Endothelial cell of umbilical vein (primary cell): Measurements from ENCODE around the gene NLRP13. TPM values are rescaled to one million over a fixed set of nuclear protein-coding genes. Genes with fewer than 3 reads are reported as not detected.

Experiments used
- BruUV-seq: library from RNA; stranded (reverse); fragments of 400-500 nt; replicated peaks from 2 replicates; lab custom pipeline; 2021; lab: Mats Ljungman, UMichigan
- CTCF ChIA-PET: fragments of 300-600, 350-600 bp; sonication (Branson Sonifier 250); formaldehyde crosslinking; loops from one replicate; lab custom pipeline; 2021; ENCODE audit warnings: antibody characterized with exemption, inconsistent platforms; lab: Charles Lee
- POLR2A ChIA-PET: fragments of 300-600, 350-600 bp; sonication (Branson Sonifier 250); formaldehyde crosslinking; loops from one replicate; lab custom pipeline; 2021; ENCODE audit warnings: antibody characterized with exemption, inconsistent platforms; lab: Charles Lee
- DNase-seq: peaks from one replicate; pipeline ENCODE4 v3.0.0-alpha.2; 2011; ENCODE audit warnings: low read depth, low spot score
- FAIRE-seq: peaks from 2 replicates; lab custom pipeline; 2011; peaks lifted over from hg19 to GRCh38; lab: Jason Lieb, UNC
- H2AFZ ChIP-seq: 2 replicates; pipeline ENCODE4 v1.6.0; 2012; ENCODE audit warnings: low read depth, low read length, control low read depth, inconsistent platforms
- H3K27ac ChIP-seq: 2 replicates; pipeline ENCODE4 v1.5.1; 2011; ENCODE audit warnings: low read depth, mild to moderate bottlenecking, control low read depth, low read length, moderate library complexity; ENCODE audit not compliant: insufficient read depth
- H3K27me3 ChIP-seq, 2 experiments: 2 replicates each; pipeline versions ENCODE4 v1.6.0 to v1.6.1; 2011; ENCODE audit warnings: low read length in 2 of 2, mixed read lengths in 1 of 2; ENCODE audit not compliant: control insufficient read depth in 2 of 2, insufficient read depth in 2 of 2
- H3K36me3 ChIP-seq, 2 experiments: 2 replicates in 1 of 2; 3 replicates in 1 of 2; pipeline ENCODE4 v1.5.1; 2011; ENCODE audit warnings: low read length in 2 of 2, mild to moderate bottlenecking in 1 of 2, moderate library complexity in 1 of 2; ENCODE audit not compliant: control insufficient read depth in 2 of 2, insufficient read depth in 2 of 2; ENCODE audit errors: extremely low read depth in 1 of 2
- H3K4me1 ChIP-seq: 3 replicates; pipeline ENCODE4 v1.5.1; 2011; ENCODE audit warnings: mild to moderate bottlenecking, low read length; ENCODE audit not compliant: control insufficient read depth, insufficient read depth; ENCODE audit errors: extremely low read depth
- H3K4me2 ChIP-seq: 2 replicates; pipeline ENCODE4 v1.6.1; 2011; ENCODE audit warnings: low read length, control low read depth, mixed read lengths; ENCODE audit not compliant: insufficient read depth
- H3K4me3 ChIP-seq, 3 experiments: fragments of 200-600 bp in 1 of 3; sonication (generic), shearing (Covaris generic) in 1 of 3; replicated peaks in 1 of 3; 2 replicates each; pipeline ENCODE4 v1.5.1; 2011 to 2016; ENCODE audit warnings: control low read depth in 3 of 3, low read length in 3 of 3, mild to moderate bottlenecking in 2 of 3, inconsistent platforms in 1 of 3, low read depth in 1 of 3, moderate library complexity in 1 of 3; ENCODE audit not compliant: insufficient read depth in 1 of 3
- H3K79me2 ChIP-seq: 2 replicates; pipeline ENCODE4 v1.6.0; 2012; ENCODE audit warnings: low read length, inconsistent platforms; ENCODE audit not compliant: control insufficient read depth, insufficient read depth
- H3K9ac ChIP-seq: replicated peaks from 2 replicates; pipeline ENCODE3; 2011; ENCODE audit warnings: low read length, control low read depth; ENCODE audit not compliant: insufficient read depth; ENCODE audit errors: extremely low read depth
- H3K9me1 ChIP-seq: replicated peaks from 3 replicates; pipeline ENCODE4 v1.6.0; 2011; ENCODE audit warnings: mild to moderate bottlenecking, low read length; ENCODE audit not compliant: control insufficient read depth, insufficient read depth; ENCODE audit errors: extremely low read depth
- H3K9me3 ChIP-seq: replicated peaks from 2 replicates; pipeline ENCODE4 v1.5.1; 2012; ENCODE audit warnings: low read length, inconsistent platforms; ENCODE audit not compliant: control insufficient read depth, insufficient read depth
- H4K20me1 ChIP-seq: replicated peaks from 2 replicates; pipeline ENCODE3; 2011; ENCODE audit warnings: mild to moderate bottlenecking, low read length; ENCODE audit not compliant: control insufficient read depth, insufficient read depth; ENCODE audit errors: extremely low read depth
- EZH2 ChIP-seq: IDR thresholded peaks from 2 replicates; pipeline ENCODE4 v1.6.1; 2012; ENCODE audit warnings: borderline replicate concordance, low read depth, mild to moderate bottlenecking, moderate library complexity, low read length, inconsistent platforms; ENCODE audit not compliant: severe bottlenecking
- FOS ChIP-seq: IDR thresholded peaks from 2 replicates; pipeline ENCODE4 v1.6.1; 2011; ENCODE audit warnings: mild to moderate bottlenecking, low read length, moderate library complexity, borderline replicate concordance; ENCODE audit not compliant: insufficient read depth
- GATA2 ChIP-seq: IDR thresholded peaks from 2 replicates; pipeline ENCODE4 v1.7.0; 2011; ENCODE audit warnings: low read depth, mild to moderate bottlenecking, moderate library complexity, mixed read lengths, low read length; ENCODE audit not compliant: insufficient read length, insufficient read depth
- JUN ChIP-seq: IDR thresholded peaks from 2 replicates; pipeline ENCODE4 v1.6.1; 2011; ENCODE audit warnings: borderline replicate concordance, low read depth; ENCODE audit not compliant: insufficient read length, insufficient read depth
- MYC ChIP-seq: IDR thresholded peaks from one replicate; pipeline ENCODE4 v1.6.1; 2011; ENCODE audit warnings: mild to moderate bottlenecking, low read depth, low read length
- POLR2A ChIP-seq: IDR thresholded peaks from 2 replicates; pipeline ENCODE4 v1.6.1; 2012; ENCODE audit warnings: low read depth, mild to moderate bottlenecking, control low read depth, low read length
- POLR2AphosphoS5 ChIP-seq: IDR thresholded peaks from 2 replicates; pipeline ENCODE4 v1.6.1; 2012; ENCODE audit warnings: low read depth, mild to moderate bottlenecking, control low read depth, low read length, moderate library complexity; ENCODE audit not compliant: insufficient read depth
- dilution Hi-C: fragments of 300-500 bp; cut with MboI; formaldehyde crosslinking; loops from one replicate; pipeline ENCODE4 v1.15.0; 2019; ENCODE audit warnings: low sequenced_read_pairs; ENCODE audit not compliant: extremely low pct_ligation_motif_present
- intact Hi-C: fragments of 100-400 bp; cut with micrococcal nuclease; formaldehyde crosslinking; loops from one replicate; pipeline ENCODE4 v1.10.0; 2022
- polyA plus RNA-seq, 4 experiments: library from polyadenylated mRNA; depleted of rRNA in 3 of 4; stranded (reverse) in 3 of 4; unstranded in 1 of 4; fragments of >200 nt; gene quantifications; 2 replicates each; pipeline versions ENCODE4 v1.2.1 to v1.2.3, GENCODE V29; 2011 to 2012; ENCODE audit warnings: missing spikeins in 1 of 4
- total RNA-seq: library from RNA; stranded (reverse); gene quantifications from 2 replicates; pipeline ENCODE4 v1.2.3, GENCODE V29; 2021
- TF ChIP-seq, protein P1 (sequence below), 2 donors: IDR thresholded peaks; 1 replicate in 1 of 2; 2 replicates in 1 of 2; pipeline ENCODE4 v1.5.1; 2011; ENCODE audit warnings: low read length in 2 of 2, mild to moderate bottlenecking in 2 of 2, moderate library complexity in 2 of 2, control low read depth in 1 of 2, inconsistent platforms in 1 of 2, low read depth in 1 of 2; ENCODE audit not compliant: insufficient read depth in 1 of 2; ENCODE audit errors: extremely low read depth in 1 of 2
- TF ChIP-seq, protein P2 (sequence below): IDR thresholded peaks from 2 replicates; pipeline ENCODE4 v1.6.1; 2011; ENCODE audit not compliant: insufficient read depth, insufficient read length

Gene NLRP13
- total and polyA plus RNA-seq, 2 donors (not counting 3 experiments of a cell fraction or from before 2014, with no cell fraction given): not detected

DNA sequence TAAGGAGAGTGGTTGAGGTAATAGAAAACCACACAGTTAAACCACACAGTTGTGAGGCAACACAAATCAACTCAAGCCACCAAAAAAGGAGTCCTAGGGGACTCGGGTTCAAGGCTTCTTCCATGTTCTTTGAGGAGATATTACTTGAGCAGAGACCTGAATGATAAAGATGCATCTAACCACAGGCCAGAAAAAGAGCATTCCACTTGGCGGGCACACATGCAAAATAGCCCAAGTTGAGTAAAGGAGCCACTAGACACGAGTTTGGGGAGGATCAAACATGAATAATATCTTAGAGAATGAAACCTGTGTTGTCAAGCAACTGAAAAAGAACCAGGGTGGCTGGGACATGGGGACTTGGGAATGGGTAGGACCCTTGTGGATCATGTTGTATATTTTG is 65.6 kb downstream of the NLRP13 start:
- ChIA-PET CTCF (no interaction called here), POLR2A (no interaction called here)
- Histone ChIP-seq H3K79me2 (no peaks in the 10 kb centered on the region), H3K4me2 (no peak overlapping the region), H3K9me1 (no peaks in the 10 kb centered on the region), H3K4me1 (no peaks in the 10 kb centered on the region), H3K27me3 (no peaks in the 10 kb centered on the region), H4K20me1 (no peaks in the 10 kb centered on the region), H3K9ac (no peak overlapping the region), H3K9me3 (peaks cover 9% of the 10 kb centered on the region), H3K36me3 (no peaks in the 10 kb centered on the region), H3K4me3 (no peak overlapping the region), H2AFZ (no peak overlapping the region), H3K27ac (no peak overlapping the region)
- TF ChIP-seq, protein P1, sequence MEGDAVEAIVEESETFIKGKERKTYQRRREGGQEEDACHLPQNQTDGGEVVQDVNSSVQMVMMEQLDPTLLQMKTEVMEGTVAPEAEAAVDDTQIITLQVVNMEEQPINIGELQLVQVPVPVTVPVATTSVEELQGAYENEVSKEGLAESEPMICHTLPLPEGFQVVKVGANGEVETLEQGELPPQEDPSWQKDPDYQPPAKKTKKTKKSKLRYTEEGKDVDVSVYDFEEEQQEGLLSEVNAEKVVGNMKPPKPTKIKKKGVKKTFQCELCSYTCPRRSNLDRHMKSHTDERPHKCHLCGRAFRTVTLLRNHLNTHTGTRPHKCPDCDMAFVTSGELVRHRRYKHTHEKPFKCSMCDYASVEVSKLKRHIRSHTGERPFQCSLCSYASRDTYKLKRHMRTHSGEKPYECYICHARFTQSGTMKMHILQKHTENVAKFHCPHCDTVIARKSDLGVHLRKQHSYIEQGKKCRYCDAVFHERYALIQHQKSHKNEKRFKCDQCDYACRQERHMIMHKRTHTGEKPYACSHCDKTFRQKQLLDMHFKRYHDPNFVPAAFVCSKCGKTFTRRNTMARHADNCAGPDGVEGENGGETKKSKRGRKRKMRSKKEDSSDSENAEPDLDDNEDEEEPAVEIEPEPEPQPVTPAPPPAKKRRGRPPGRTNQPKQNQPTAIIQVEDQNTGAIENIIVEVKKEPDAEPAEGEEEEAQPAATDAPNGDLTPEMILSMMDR (IDR thresholded peaks at IDR 0.05; ENCODE audit: extremely low read depth in 1 of 2, insufficient read depth in 1 of 2, low read depth in 1 of 2, low read length in 2 of 2): no peak
- TF ChIP-seq, protein P2, sequence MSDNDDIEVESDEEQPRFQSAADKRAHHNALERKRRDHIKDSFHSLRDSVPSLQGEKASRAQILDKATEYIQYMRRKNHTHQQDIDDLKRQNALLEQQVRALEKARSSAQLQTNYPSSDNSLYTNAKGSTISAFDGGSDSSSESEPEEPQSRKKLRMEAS: no peak
- TF ChIP-seq JUN (no peak), POLR2AphosphoS5 (no peak)
- no peak for DNase-seq
- dilution Hi-C loops: no loop called here
- intact Hi-C loops: no loop called here
- BruUV-seq: no TSS peak
- FAIRE-seq: no peak

DNA sequence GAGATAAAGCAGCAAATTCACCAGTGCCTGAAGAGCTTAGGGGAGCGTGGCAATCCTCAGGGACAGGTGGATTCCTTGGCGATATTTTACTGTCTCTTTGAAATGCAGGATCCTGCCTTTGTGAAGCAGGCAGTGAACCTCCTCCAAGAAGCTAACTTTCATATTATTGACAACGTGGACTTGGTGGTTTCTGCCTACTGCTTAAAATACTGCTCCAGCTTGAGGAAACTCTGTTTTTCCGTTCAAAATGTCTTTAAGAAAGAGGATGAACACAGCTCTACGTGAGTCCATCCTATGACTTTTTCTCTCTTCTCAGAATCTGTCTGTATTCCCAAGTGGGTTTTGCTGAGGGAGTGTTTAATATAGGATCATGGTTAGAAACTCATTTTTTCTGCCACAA is 73.2 kb downstream of the NLRP13 start:
- Histone ChIP-seq H4K20me1 (no peaks in the 10 kb centered on the region), H2AFZ (no peak overlapping the region), H3K4me2 (no peak overlapping the region), H3K27me3 (no peaks in the 10 kb centered on the region), H3K9me3 (peaks cover 2% of the 10 kb centered on the region), H3K79me2 (no peaks in the 10 kb centered on the region), H3K4me1 (no peaks in the 10 kb centered on the region), H3K9ac (no peak overlapping the region), H3K36me3 (no peaks in the 10 kb centered on the region), H3K27ac (no peak overlapping the region), H3K4me3 (no peak overlapping the region), H3K9me1 (no peaks in the 10 kb centered on the region)
- CTCF ChIA-PET: no interaction called here
- DNase-seq: no peak
- intact Hi-C loops (no loop called here), dilution Hi-C loops (no loop called here)
- no peak for FAIRE-seq
- TF ChIP-seq, protein P2: no peak
- TF ChIP-seq MYC (no peak), POLR2A (no peak), EZH2 (no peak), GATA2 (no peak), FOS (no peak), POLR2AphosphoS5 (no peak), JUN (no peak)
- BruUV-seq: no TSS peak
- POLR2A ChIA-PET: no interaction called here
